ENCODE results near the gene RFTN2.

DNA sequence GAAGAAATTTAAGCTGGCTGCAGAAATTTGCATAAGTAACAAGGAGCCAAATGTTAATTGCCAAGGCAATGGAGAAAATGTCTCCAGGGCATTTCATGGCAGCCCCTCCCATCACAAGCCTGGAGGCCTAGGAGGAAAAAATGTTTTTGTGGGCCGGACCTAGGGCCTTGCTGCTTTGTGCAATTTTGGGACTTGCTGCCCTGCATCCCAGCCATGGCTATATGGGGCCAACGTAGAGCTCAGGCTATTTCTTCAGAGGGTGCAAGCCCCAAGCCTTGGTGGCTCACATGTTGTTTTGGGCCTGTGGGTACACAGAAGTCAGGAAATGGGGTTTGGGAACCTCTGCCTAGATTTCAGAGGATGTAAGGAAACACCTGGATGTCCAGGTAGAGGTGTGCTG is 101.8 kb downstream of the RFTN2 start:
- no peak for TF ChIP-seq POLR2A (IDR thresholded peaks at IDR 0.05)
- TF ChIP-seq, protein P1, sequence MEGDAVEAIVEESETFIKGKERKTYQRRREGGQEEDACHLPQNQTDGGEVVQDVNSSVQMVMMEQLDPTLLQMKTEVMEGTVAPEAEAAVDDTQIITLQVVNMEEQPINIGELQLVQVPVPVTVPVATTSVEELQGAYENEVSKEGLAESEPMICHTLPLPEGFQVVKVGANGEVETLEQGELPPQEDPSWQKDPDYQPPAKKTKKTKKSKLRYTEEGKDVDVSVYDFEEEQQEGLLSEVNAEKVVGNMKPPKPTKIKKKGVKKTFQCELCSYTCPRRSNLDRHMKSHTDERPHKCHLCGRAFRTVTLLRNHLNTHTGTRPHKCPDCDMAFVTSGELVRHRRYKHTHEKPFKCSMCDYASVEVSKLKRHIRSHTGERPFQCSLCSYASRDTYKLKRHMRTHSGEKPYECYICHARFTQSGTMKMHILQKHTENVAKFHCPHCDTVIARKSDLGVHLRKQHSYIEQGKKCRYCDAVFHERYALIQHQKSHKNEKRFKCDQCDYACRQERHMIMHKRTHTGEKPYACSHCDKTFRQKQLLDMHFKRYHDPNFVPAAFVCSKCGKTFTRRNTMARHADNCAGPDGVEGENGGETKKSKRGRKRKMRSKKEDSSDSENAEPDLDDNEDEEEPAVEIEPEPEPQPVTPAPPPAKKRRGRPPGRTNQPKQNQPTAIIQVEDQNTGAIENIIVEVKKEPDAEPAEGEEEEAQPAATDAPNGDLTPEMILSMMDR (IDR thresholded peaks at IDR 0.05): no peak
- no peak for TF ChIP-seq POLR2AphosphoS5 (IDR thresholded peaks at IDR 0.05)
